Mucosa of stomach (tissue), 1 donor: ENCODE measurements around the gene CNDP1.

ENCODE experiments used
- H3K27me3 ChIP-seq: one replicate; pipeline ENCODE4 v1.7.0; 2013; ENCODE audit warnings: mild to moderate bottlenecking, low read length; ENCODE audit not compliant: control insufficient read depth, insufficient read depth
- H3K36me3 ChIP-seq: one replicate; pipeline ENCODE4 v1.7.0; 2013; ENCODE audit warnings: low read length; ENCODE audit not compliant: control insufficient read depth, insufficient read depth
- H3K4me1 ChIP-seq: one replicate; pipeline ENCODE4 v1.7.0; 2013; ENCODE audit warnings: mild to moderate bottlenecking, low read length; ENCODE audit not compliant: control insufficient read depth, insufficient read depth
- H3K4me3 ChIP-seq: one replicate; pipeline ENCODE4 v1.7.0; 2013; ENCODE audit warnings: low read length
- H3K9ac ChIP-seq: one replicate; pipeline ENCODE4 v1.7.0; 2013; ENCODE audit warnings: mild to moderate bottlenecking, low read length, moderate library complexity
- H3K9me3 ChIP-seq: one replicate; pipeline ENCODE4 v1.7.0; 2013; ENCODE audit warnings: mild to moderate bottlenecking, low read length, moderate library complexity; ENCODE audit not compliant: control insufficient read depth
- donor health status: Pancreatic carcinoma.

Gene CNDP1

GRCh38 chr18:74610860-74611259, 76.6 kb downstream of the CNDP1 start:
- Histone ChIP-seq H3K36me3 (no peaks in the 10 kb centered on the region), H3K4me1 (no peaks in the 10 kb centered on the region), H3K4me3 (no peak overlapping the region), H3K9ac (no peak overlapping the region), H3K27me3 (no peaks in the 10 kb centered on the region), H3K9me3 (no peaks in the 10 kb centered on the region)

- Histone ChIP-seq H3K9ac (no peak overlapping the region), H3K27me3 (no peaks in the 10 kb centered on the region), H3K4me1 (no peaks in the 10 kb centered on the region), H3K4me3 (no peak overlapping the region), H3K9me3 (no peaks in the 10 kb centered on the region), H3K36me3 (no peaks in the 10 kb centered on the region)
Measured at GRCh38 chr18:74611765-74612164, 77.5 kb downstream of the CNDP1 start.

- no peaks in the 10 kb centered on the region for H3K27me3 ChIP-seq
- no peaks in the 10 kb centered on the region for H3K9me3 ChIP-seq
- no peak overlapping the region for H3K4me3 ChIP-seq
Measured at GRCh38 chr18:74613381-74613780, 79.1 kb downstream of the CNDP1 start.

GRCh38 chr18:74616494-74616893, 82.2 kb downstream of the CNDP1 start:
- H3K9ac ChIP-seq = no peak overlapping the region

More at GRCh38 chr18:74613381-74613780, 79.1 kb downstream of the CNDP1 start:
- no peak overlapping the region for H3K9ac ChIP-seq
- no peaks in the 10 kb centered on the region for H3K36me3 ChIP-seq
- no peaks in the 10 kb centered on the region for H3K4me1 ChIP-seq

GRCh38 chr18:74617486-74617885, 83.2 kb downstream of the CNDP1 start:
- Histone ChIP-seq H3K36me3 (no peaks in the 10 kb centered on the region), H3K27me3 (no peaks in the 10 kb centered on the region), H3K9me3 (no peaks in the 10 kb centered on the region), H3K4me3 (no peak overlapping the region), H3K9ac (no peak overlapping the region), H3K4me1 (no peaks in the 10 kb centered on the region)

More at GRCh38 chr18:74616494-74616893, 82.2 kb downstream of the CNDP1 start:
- no peaks in the 10 kb centered on the region for H3K9me3 ChIP-seq
- no peaks in the 10 kb centered on the region for H3K4me1 ChIP-seq
- H3K27me3 ChIP-seq = no peaks in the 10 kb centered on the region
- no peak overlapping the region for H3K4me3 ChIP-seq
- no peaks in the 10 kb centered on the region for H3K36me3 ChIP-seq

- Histone ChIP-seq H3K27me3 (no peaks in the 10 kb centered on the region), H3K36me3 (no peaks in the 10 kb centered on the region), H3K4me3 (no peak overlapping the region), H3K4me1 (no peaks in the 10 kb centered on the region), H3K9ac (no peak overlapping the region), H3K9me3 (no peaks in the 10 kb centered on the region)
Measured at GRCh38 chr18:74622072-74622471, 87.8 kb downstream of the CNDP1 start.

- Histone ChIP-seq H3K9me3 (no peaks in the 10 kb centered on the region), H3K9ac (no peak overlapping the region), H3K27me3 (no peaks in the 10 kb centered on the region), H3K36me3 (no peaks in the 10 kb centered on the region), H3K4me1 (no peaks in the 10 kb centered on the region), H3K4me3 (no peak overlapping the region)
Measured at GRCh38 chr18:74623047-74623816, 88.9 kb downstream of the CNDP1 start.

- Histone ChIP-seq H3K4me1 (no peaks in the 10 kb centered on the region), H3K9ac (no peak overlapping the region), H3K4me3 (no peak overlapping the region), H3K27me3 (no peaks in the 10 kb centered on the region), H3K36me3 (no peaks in the 10 kb centered on the region), H3K9me3 (no peaks in the 10 kb centered on the region)
Measured at GRCh38 chr18:74624466-74624865, 90.2 kb downstream of the CNDP1 start.

- H3K4me1 ChIP-seq = no peaks in the 10 kb centered on the region
- no peaks in the 10 kb centered on the region for H3K27me3 ChIP-seq
- H3K9me3 ChIP-seq = no peaks in the 10 kb centered on the region
- no peak overlapping the region for H3K9ac ChIP-seq
- no peaks in the 10 kb centered on the region for H3K36me3 ChIP-seq
- H3K4me3 ChIP-seq = no peak overlapping the region
Measured at GRCh38 chr18:74625157-74625556, 90.9 kb downstream of the CNDP1 start.

GRCh38 chr18:74626049-74626874, 92.0 kb downstream of the CNDP1 start:
- no peaks in the 10 kb centered on the region for H3K4me1 ChIP-seq
- no peak overlapping the region for H3K4me3 ChIP-seq
- no peaks in the 10 kb centered on the region for H3K9me3 ChIP-seq
- H3K27me3 ChIP-seq = no peaks in the 10 kb centered on the region
- no peaks in the 10 kb centered on the region for H3K36me3 ChIP-seq
- no peak overlapping the region for H3K9ac ChIP-seq

GRCh38 chr18:74630804-74631203, 96.5 kb downstream of the CNDP1 start:
- H3K9ac ChIP-seq = no peak overlapping the region
- H3K9me3 ChIP-seq = no peaks in the 10 kb centered on the region
- H3K36me3 ChIP-seq = no peaks in the 10 kb centered on the region
- no peaks in the 10 kb centered on the region for H3K4me1 ChIP-seq
- H3K27me3 ChIP-seq = no peaks in the 10 kb centered on the region
- no peak overlapping the region for H3K4me3 ChIP-seq

GRCh38 chr18:74631212-74631611, 96.9 kb downstream of the CNDP1 start:
- no peak overlapping the region for H3K4me3 ChIP-seq
- no peaks in the 10 kb centered on the region for H3K36me3 ChIP-seq
- no peaks in the 10 kb centered on the region for H3K9me3 ChIP-seq
- H3K9ac ChIP-seq = no peak overlapping the region
- H3K27me3 ChIP-seq = no peaks in the 10 kb centered on the region
- no peaks in the 10 kb centered on the region for H3K4me1 ChIP-seq
